ENCODE measurements around the gene FRMD6. TPM values are rescaled to one million over a fixed set of nuclear protein-coding genes. Genes with fewer than 3 reads are reported as not detected.

The FRMD6 gene
- total and polyA plus RNA-seq, 2 experiments from 2014 or later = 5.4 to 18.7 TPM

DNA sequence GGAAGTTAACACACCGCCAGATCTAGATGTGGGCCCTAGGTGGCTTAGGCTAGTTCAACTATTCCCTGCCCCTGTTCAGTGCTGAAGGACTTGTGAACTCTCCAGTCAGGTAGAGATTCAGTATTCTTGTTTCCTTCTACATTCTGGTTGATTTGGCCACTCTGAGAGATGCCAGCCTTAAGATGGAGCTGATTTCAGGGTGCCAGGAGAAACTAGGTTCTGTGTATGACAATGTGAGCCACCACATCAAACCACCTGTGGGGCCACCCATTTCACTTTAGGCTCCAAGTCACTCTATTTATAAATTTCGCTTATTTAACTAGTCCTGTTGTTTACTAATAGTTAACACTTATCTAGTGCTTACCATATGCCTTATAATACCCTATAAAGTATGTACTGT, 26.0 kb downstream of the FRMD6 start:
- H3K4me3 ChIP-seq = no peak overlapping the region
- H3K79me2 ChIP-seq (replicated peaks; ENCODE audit: insufficient read depth) = peaks cover 43% of the 10 kb centered on the region
- Mint-ChIP-seq H3K27me3 (ENCODE audit: insufficient read depth, low read depth, poor library complexity) (no peaks in the 10 kb centered on the region), H3K4me1 (peaks cover 7% of the 10 kb centered on the region; the same call in 2 of the 3 replicates), H3K4me3 (no peak overlapping the region), H3K36me3 (ENCODE audit: low read depth) (no peaks in the 10 kb centered on the region), H3K27ac (no peak overlapping the region), H3K9me3 (no peaks in the 10 kb centered on the region)
- H2AFZ ChIP-seq = no peak overlapping the region
- no peak overlapping the region for H3K4me2 ChIP-seq
- H3K9me2 ChIP-seq (ENCODE audit: insufficient read depth) = no peaks in the 10 kb centered on the region
- no peaks in the 10 kb centered on the region for H3F3A ChIP-seq (replicated peaks; ENCODE audit: low read depth)
- 0 out of 2 replicates have a peak, but pooled peaks cover 19% of the 10 kb centered on the region for H4K20me1 ChIP-seq (replicated peaks; ENCODE audit: insufficient read depth)
- TF ChIP-seq STAT1 (IDR thresholded peaks at IDR 0.05; ENCODE audit: unreplicated experiment) (no peak), CREB1 (CRISPR knock-in tag; IDR thresholded peaks at IDR 0.05; ENCODE audit: low read depth) (no peak), NANOG (IDR thresholded peaks at IDR 0.05; ENCODE audit: borderline replicate concordance) (no peak), EZH2phosphoT487 (IDR thresholded peaks at IDR 0.05; ENCODE audit: unreplicated experiment) (no peak), ZNF331 (CRISPR knock-in tag; IDR thresholded peaks at IDR 0.05; ENCODE audit: low read depth) (no peak), JUNB (IDR thresholded peaks at IDR 0.05; ENCODE audit: unreplicated experiment) (no peak), POLR2AphosphoS5 (IDR thresholded peaks at IDR 0.05; ENCODE audit: low read depth) (no peak), ZNF114 (CRISPR knock-in tag; IDR thresholded peaks at IDR 0.05) (no peak), EZH2 (IDR thresholded peaks at IDR 0.05; ENCODE audit: low read depth, unreplicated experiment) (no peak)
- TF ChIP-seq, protein P1, sequence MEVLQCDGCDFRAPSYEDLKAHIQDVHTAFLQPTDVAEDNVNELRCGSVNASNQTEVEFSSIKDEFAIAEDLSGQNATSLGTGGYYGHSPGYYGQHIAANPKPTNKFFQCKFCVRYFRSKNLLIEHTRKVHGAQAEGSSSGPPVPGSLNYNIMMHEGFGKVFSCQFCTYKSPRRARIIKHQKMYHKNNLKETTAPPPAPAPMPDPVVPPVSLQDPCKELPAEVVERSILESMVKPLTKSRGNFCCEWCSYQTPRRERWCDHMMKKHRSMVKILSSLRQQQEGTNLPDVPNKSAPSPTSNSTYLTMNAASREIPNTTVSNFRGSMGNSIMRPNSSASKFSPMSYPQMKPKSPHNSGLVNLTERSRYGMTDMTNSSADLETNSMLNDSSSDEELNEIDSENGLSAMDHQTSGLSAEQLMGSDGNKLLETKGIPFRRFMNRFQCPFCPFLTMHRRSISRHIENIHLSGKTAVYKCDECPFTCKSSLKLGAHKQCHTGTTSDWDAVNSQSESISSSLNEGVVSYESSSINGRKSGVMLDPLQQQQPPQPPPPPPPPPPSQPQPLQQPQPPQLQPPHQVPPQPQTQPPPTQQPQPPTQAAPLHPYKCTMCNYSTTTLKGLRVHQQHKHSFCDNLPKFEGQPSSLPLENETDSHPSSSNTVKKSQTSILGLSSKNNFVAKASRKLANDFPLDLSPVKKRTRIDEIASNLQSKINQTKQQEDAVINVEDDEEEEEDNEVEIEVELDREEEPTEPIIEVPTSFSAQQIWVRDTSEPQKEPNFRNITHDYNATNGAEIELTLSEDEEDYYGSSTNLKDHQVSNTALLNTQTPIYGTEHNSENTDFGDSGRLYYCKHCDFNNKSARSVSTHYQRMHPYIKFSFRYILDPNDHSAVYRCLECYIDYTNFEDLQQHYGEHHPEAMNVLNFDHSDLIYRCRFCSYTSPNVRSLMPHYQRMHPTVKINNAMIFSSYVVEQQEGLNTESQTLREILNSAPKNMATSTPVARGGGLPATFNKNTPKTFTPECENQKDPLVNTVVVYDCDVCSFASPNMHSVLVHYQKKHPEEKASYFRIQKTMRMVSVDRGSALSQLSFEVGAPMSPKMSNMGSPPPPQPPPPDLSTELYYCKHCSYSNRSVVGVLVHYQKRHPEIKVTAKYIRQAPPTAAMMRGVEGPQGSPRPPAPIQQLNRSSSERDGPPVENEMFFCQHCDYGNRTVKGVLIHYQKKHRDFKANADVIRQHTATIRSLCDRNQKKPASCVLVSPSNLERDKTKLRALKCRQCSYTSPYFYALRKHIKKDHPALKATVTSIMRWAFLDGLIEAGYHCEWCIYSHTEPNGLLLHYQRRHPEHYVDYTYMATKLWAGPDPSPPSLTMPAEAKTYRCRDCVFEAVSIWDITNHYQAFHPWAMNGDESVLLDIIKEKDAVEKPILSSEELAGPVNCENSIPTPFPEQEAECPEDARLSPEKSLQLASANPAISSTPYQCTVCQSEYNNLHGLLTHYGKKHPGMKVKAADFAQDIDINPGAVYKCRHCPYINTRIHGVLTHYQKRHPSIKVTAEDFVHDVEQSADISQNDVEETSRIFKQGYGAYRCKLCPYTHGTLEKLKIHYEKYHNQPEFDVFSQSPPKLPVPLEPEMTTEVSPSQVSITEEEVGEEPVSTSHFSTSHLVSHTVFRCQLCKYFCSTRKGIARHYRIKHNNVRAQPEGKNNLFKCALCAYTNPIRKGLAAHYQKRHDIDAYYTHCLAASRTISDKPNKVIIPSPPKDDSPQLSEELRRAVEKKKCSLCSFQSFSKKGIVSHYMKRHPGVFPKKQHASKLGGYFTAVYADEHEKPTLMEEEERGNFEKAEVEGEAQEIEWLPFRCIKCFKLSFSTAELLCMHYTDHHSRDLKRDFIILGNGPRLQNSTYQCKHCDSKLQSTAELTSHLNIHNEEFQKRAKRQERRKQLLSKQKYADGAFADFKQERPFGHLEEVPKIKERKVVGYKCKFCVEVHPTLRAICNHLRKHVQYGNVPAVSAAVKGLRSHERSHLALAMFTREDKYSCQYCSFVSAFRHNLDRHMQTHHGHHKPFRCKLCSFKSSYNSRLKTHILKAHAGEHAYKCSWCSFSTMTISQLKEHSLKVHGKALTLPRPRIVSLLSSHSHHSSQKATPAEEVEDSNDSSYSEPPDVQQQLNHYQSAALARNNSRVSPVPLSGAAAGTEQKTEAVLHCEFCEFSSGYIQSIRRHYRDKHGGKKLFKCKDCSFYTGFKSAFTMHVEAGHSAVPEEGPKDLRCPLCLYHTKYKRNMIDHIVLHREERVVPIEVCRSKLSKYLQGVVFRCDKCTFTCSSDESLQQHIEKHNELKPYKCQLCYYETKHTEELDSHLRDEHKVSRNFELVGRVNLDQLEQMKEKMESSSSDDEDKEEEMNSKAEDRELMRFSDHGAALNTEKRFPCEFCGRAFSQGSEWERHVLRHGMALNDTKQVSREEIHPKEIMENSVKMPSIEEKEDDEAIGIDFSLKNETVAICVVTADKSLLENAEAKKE (CRISPR knock-in tag; IDR thresholded peaks at IDR 0.05) = no peak
- TF ChIP-seq, protein P2, sequence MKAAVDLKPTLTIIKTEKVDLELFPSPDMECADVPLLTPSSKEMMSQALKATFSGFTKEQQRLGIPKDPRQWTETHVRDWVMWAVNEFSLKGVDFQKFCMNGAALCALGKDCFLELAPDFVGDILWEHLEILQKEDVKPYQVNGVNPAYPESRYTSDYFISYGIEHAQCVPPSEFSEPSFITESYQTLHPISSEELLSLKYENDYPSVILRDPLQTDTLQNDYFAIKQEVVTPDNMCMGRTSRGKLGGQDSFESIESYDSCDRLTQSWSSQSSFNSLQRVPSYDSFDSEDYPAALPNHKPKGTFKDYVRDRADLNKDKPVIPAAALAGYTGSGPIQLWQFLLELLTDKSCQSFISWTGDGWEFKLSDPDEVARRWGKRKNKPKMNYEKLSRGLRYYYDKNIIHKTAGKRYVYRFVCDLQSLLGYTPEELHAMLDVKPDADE (IDR thresholded peaks at IDR 0.05) = no peak
- TF ChIP-seq, protein P3, sequence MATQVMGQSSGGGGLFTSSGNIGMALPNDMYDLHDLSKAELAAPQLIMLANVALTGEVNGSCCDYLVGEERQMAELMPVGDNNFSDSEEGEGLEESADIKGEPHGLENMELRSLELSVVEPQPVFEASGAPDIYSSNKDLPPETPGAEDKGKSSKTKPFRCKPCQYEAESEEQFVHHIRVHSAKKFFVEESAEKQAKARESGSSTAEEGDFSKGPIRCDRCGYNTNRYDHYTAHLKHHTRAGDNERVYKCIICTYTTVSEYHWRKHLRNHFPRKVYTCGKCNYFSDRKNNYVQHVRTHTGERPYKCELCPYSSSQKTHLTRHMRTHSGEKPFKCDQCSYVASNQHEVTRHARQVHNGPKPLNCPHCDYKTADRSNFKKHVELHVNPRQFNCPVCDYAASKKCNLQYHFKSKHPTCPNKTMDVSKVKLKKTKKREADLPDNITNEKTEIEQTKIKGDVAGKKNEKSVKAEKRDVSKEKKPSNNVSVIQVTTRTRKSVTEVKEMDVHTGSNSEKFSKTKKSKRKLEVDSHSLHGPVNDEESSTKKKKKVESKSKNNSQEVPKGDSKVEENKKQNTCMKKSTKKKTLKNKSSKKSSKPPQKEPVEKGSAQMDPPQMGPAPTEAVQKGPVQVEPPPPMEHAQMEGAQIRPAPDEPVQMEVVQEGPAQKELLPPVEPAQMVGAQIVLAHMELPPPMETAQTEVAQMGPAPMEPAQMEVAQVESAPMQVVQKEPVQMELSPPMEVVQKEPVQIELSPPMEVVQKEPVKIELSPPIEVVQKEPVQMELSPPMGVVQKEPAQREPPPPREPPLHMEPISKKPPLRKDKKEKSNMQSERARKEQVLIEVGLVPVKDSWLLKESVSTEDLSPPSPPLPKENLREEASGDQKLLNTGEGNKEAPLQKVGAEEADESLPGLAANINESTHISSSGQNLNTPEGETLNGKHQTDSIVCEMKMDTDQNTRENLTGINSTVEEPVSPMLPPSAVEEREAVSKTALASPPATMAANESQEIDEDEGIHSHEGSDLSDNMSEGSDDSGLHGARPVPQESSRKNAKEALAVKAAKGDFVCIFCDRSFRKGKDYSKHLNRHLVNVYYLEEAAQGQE (IDR thresholded peaks at IDR 0.05; ENCODE audit: unreplicated experiment) = no peak
- TF ChIP-seq, protein P4, sequence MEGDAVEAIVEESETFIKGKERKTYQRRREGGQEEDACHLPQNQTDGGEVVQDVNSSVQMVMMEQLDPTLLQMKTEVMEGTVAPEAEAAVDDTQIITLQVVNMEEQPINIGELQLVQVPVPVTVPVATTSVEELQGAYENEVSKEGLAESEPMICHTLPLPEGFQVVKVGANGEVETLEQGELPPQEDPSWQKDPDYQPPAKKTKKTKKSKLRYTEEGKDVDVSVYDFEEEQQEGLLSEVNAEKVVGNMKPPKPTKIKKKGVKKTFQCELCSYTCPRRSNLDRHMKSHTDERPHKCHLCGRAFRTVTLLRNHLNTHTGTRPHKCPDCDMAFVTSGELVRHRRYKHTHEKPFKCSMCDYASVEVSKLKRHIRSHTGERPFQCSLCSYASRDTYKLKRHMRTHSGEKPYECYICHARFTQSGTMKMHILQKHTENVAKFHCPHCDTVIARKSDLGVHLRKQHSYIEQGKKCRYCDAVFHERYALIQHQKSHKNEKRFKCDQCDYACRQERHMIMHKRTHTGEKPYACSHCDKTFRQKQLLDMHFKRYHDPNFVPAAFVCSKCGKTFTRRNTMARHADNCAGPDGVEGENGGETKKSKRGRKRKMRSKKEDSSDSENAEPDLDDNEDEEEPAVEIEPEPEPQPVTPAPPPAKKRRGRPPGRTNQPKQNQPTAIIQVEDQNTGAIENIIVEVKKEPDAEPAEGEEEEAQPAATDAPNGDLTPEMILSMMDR (conservative IDR thresholded peaks at IDR 0.05; ENCODE audit: low read depth in 2 of 2) = no peak
- DNase-seq (ENCODE audit: low spot score) (no peak), ATAC-seq (no peak)
- no peaks in the 10 kb centered on the region for H3K36me3 ChIP-seq (ENCODE audit: insufficient read depth)
- no peak overlapping the region for H3K27ac ChIP-seq (ENCODE audit: low read depth)
- no peaks in the 10 kb centered on the region for H3K27me3 ChIP-seq (ENCODE audit: insufficient read depth)
- 0 out of 2 replicates have a peak, but pooled peaks cover 7% of the 10 kb centered on the region for H3K4me1 ChIP-seq (ENCODE audit: insufficient read depth)
